Activated naive CD8-positive, alpha-beta T cell treated with anti-CD3 and anti-CD28 coated beads, Interleukin-2, amount 50 U/mL, for 16 hours (primary cell): Measurements from ENCODE around the gene SLC30A9.

Experiments used
- DNase-seq: peaks from one replicate; pipeline ENCODE4 v3.0.0-alpha.2; 2020; ENCODE audit warnings: low read depth, low spot score

SLC30A9 gene

GRCh38 chr4:41999321-41999720 lies 9.0 kb downstream of the SLC30A9 start:
- DNase-seq = no peak

- DNase-seq = no peak
Measured at GRCh38 chr4:42008011-42008786, 17.9 kb downstream of the SLC30A9 start.

GRCh38 chr4:42015438-42015837 lies 25.1 kb downstream of the SLC30A9 start:
- no peak for DNase-seq

- DNase-seq = no peak
Measured at GRCh38 chr4:42018451-42018850, 28.1 kb downstream of the SLC30A9 start.

- DNase-seq = no peak
Measured at GRCh38 chr4:42048394-42048793, 58.1 kb downstream of the SLC30A9 start.

- DNase-seq = no peak
Measured at GRCh38 chr4:42050516-42051249, 60.4 kb downstream of the SLC30A9 start.

GRCh38 chr4:42066402-42066801 lies 76.1 kb downstream of the SLC30A9 start:
- DNase-seq = no peak

GRCh38 chr4:42067264-42067663 lies 76.9 kb downstream of the SLC30A9 start:
- DNase-seq = no peak

GRCh38 chr4:42070463-42070862 lies 80.1 kb downstream of the SLC30A9 start:
- no peak for DNase-seq

GRCh38 chr4:42074294-42074693 lies 84.0 kb downstream of the SLC30A9 start:
- no peak for DNase-seq

GRCh38 chr4:42078184-42078801 lies 88.0 kb downstream of the SLC30A9 start:
- no peak for DNase-seq

- DNase-seq = no peak
Measured at GRCh38 chr4:42080306-42080705, 90.0 kb downstream of the SLC30A9 start.

- DNase-seq = no peak
Measured at GRCh38 chr4:42083816-42084215, 93.5 kb downstream of the SLC30A9 start.

- DNase-seq = no peak
Measured at GRCh38 chr4:42088386-42088785, 98.1 kb downstream of the SLC30A9 start.

- DNase-seq = no peak
Measured at GRCh38 chr4:42101446-42101975, 111.2 kb downstream of the SLC30A9 start.

GRCh38 chr4:42104521-42104920 lies 114.2 kb downstream of the SLC30A9 start:
- DNase-seq = no peak

GRCh38 chr4:42112846-42113245 lies 122.5 kb downstream of the SLC30A9 start:
- DNase-seq = no peak

GRCh38 chr4:42119886-42120285 lies 129.6 kb downstream of the SLC30A9 start:
- no peak for DNase-seq

GRCh38 chr4:42122237-42122636 lies 131.9 kb downstream of the SLC30A9 start:
- DNase-seq = no peak

- no peak for DNase-seq
Measured at GRCh38 chr4:42123071-42123644, 132.8 kb downstream of the SLC30A9 start.

- DNase-seq = no peak
Measured at GRCh38 chr4:42132099-42132498, 141.8 kb downstream of the SLC30A9 start.

- DNase-seq = no peak
Measured at GRCh38 chr4:42133006-42133405, 142.7 kb downstream of the SLC30A9 start.
